Astrocyte of the hippocampus (primary cell): ENCODE data around the gene COPZ1.
A peak's percentile ranks its signal among the peaks of the same experiment; 100 is the strongest.
"Not testable (repeated sequence)": the region's sequence is repeated elsewhere in the genome, so short reads cannot be mapped to it uniquely, and the experiment has no call there.

Experiments
- DNase-seq: peaks from one replicate; pipeline ENCODE4 v3.0.0; 2011; ENCODE audit warnings: low read depth, low spot score

COPZ1 gene

GRCh38 chr12:54324617-54325441 lies at the start of gene COPZ1:
TSS of gene COPZ1 (plus strand) at chr12:54325131. CDS start at chr12:54325164, 33 bp downstream.
- peak; percentile 99 for DNase-seq

GRCh38 chr12:54276368-54276767 lies 48.6 kb upstream of the COPZ1 start:
- no peak for DNase-seq

GRCh38 chr12:54277823-54278276 lies 47.1 kb upstream of the COPZ1 start:
- peak; percentile 54 for DNase-seq

- DNase-seq: no peak
Observed at GRCh38 chr12:54279227-54279631, 45.7 kb upstream of the COPZ1 start.

GRCh38 chr12:54279632-54280467 lies 45.1 kb upstream of the COPZ1 start, which contains the start of gene CBX5:
TSS of gene CBX5 (minus strand) at chr12:54280122. CDS start at chr12:54257650, 22,472 bp downstream.
- DNase-seq: peak; percentile 100

- peak; percentile 99 for DNase-seq
Observed at GRCh38 chr12:54280468-54281260, 44.3 kb upstream of the COPZ1 start, which contains the start of gene HNRNPA1. TSS of gene HNRNPA1 (plus strand) at chr12:54280726. CDS start at chr12:54280808, 82 bp downstream.

- DNase-seq: not testable (repeated sequence)
Observed at GRCh38 chr12:54281261-54281638, 43.7 kb upstream of the COPZ1 start.

- not testable (repeated sequence) for DNase-seq
Observed at GRCh38 chr12:54281694-54282093, 43.2 kb upstream of the COPZ1 start.

- DNase-seq: no peak
Observed at GRCh38 chr12:54282949-54283593, 41.9 kb upstream of the COPZ1 start.

- not testable (repeated sequence) for DNase-seq
Observed at GRCh38 chr12:54284070-54284780, 40.7 kb upstream of the COPZ1 start.

GRCh38 chr12:54285150-54286041 lies 39.5 kb upstream of the COPZ1 start:
- DNase-seq: no peak

- DNase-seq: no peak
Observed at GRCh38 chr12:54286042-54287030, 38.6 kb upstream of the COPZ1 start.

GRCh38 chr12:54287261-54288157 lies 37.4 kb upstream of the COPZ1 start:
- DNase-seq: no peak

- DNase-seq: no peak
Observed at GRCh38 chr12:54292083-54292930, 32.6 kb upstream of the COPZ1 start.

GRCh38 chr12:54292931-54293241 lies 32.0 kb upstream of the COPZ1 start:
- no peak for DNase-seq
